CD14-positive monocyte (primary cell): ENCODE data around the gene PHF10. TPM values are rescaled to one million over a fixed set of nuclear protein-coding genes. Genes with fewer than 3 reads are reported as not detected.

Experiments
- DNase-seq, 3 donors: peaks; one replicate each; pipeline ENCODE4 v3.0.0-alpha.2; 2011 to 2022
- H2AFZ ChIP-seq: 2 replicates; pipeline ENCODE4 v1.6.0; 2012; ENCODE audit warnings: mild to moderate bottlenecking, low read depth, low read length, inconsistent platforms; ENCODE audit not compliant: insufficient read depth, poor library complexity, severe bottlenecking
- H3K27ac ChIP-seq, 2 donors: 1 replicate in 1 of 2; 2 replicates in 1 of 2; pipeline ENCODE4 v1.5.1; 2012 to 2013; ENCODE audit warnings: low read length in 2 of 2, control low read depth in 1 of 2, inconsistent platforms in 1 of 2, low read depth in 1 of 2, mild to moderate bottlenecking in 1 of 2
- H3K27me3 ChIP-seq, 2 donors: one replicate each; pipeline versions ENCODE4 v1.6.0 to v1.6.1; 2011 to 2013; ENCODE audit warnings: low read length in 2 of 2; ENCODE audit not compliant: control insufficient read depth in 2 of 2, insufficient read depth in 2 of 2
- H3K36me3 ChIP-seq, 2 donors: replicated peaks in 1 of 2; 1 replicate in 1 of 2; 2 replicates in 1 of 2; pipeline versions ENCODE4 v1.5.1 to v1.6.1; 2012 to 2013; ENCODE audit warnings: low read length in 2 of 2, control low read depth in 1 of 2, inconsistent platforms in 1 of 2, mild to moderate bottlenecking in 1 of 2; ENCODE audit not compliant: insufficient read depth in 2 of 2, control insufficient read depth in 1 of 2
- H3K4me1 ChIP-seq, 2 donors: 1 replicate in 1 of 2; 2 replicates in 1 of 2; pipeline versions ENCODE4 v1.5.1 to v1.6.1; 2012 to 2013; ENCODE audit warnings: low read length in 2 of 2, control low read depth in 1 of 2, inconsistent platforms in 1 of 2, mild to moderate bottlenecking in 1 of 2, moderate library complexity in 1 of 2; ENCODE audit not compliant: insufficient read depth in 2 of 2, control insufficient read depth in 1 of 2
- H3K4me2 ChIP-seq: replicated peaks from 2 replicates; pipeline ENCODE3; 2012; ENCODE audit warnings: low read length, moderate library complexity, mild to moderate bottlenecking; ENCODE audit not compliant: poor library complexity, severe bottlenecking; ENCODE audit errors: extremely low read depth
- H3K4me3 ChIP-seq, 3 experiments: fragments of 200-600 bp in 1 of 3; sonication (generic) in 1 of 3; replicated peaks in 1 of 3; 1 replicate in 2 of 3; 2 replicates in 1 of 3; pipeline ENCODE4 v1.5.1; 2011 to 2013; ENCODE audit warnings: low read length in 3 of 3, mild to moderate bottlenecking in 3 of 3, control low read depth in 2 of 3, low read depth in 2 of 3, inconsistent platforms in 1 of 3, moderate library complexity in 1 of 3
- H3K79me2 ChIP-seq: 2 replicates; pipeline ENCODE4 v1.6.0; 2012; ENCODE audit warnings: mild to moderate bottlenecking, control low read depth, inconsistent platforms, low read length, moderate library complexity; ENCODE audit not compliant: insufficient read depth
- H3K9ac ChIP-seq: 2 replicates; pipeline ENCODE4 v1.6.0; 2017; ENCODE audit warnings: low read length, mild to moderate bottlenecking; ENCODE audit not compliant: insufficient read depth, poor library complexity, severe bottlenecking
- H3K9me3 ChIP-seq, 2 donors: replicated peaks in 1 of 2; 1 replicate in 1 of 2; 2 replicates in 1 of 2; pipeline versions ENCODE4 v1.5.1 to v1.6.1; 2012 to 2013; ENCODE audit warnings: low read length in 2 of 2, control low read depth in 1 of 2; ENCODE audit not compliant: control insufficient read depth in 1 of 2, insufficient read depth in 1 of 2
- H4K20me1 ChIP-seq: 2 replicates; pipeline ENCODE4 v1.6.0; 2012; ENCODE audit warnings: mild to moderate bottlenecking, low read length, control low read depth, moderate library complexity; ENCODE audit not compliant: insufficient read depth
- H3K27ac Mint-ChIP-seq, 7 donors: one replicate each; pipeline ENCODE4 v1.8.0; 2020; ENCODE audit warnings: mild to moderate bottlenecking in 7 of 7, mixed read lengths in 7 of 7, moderate library complexity in 6 of 7, inconsistent platforms in 2 of 7
- H3K27me3 Mint-ChIP-seq, 3 donors: one replicate each; pipeline ENCODE4 v1.8.0; 2021 to 2022; ENCODE audit warnings: low read depth in 3 of 3, mild to moderate bottlenecking in 3 of 3, mixed read lengths in 3 of 3, moderate library complexity in 3 of 3, inconsistent platforms in 1 of 3
- H3K36me3 Mint-ChIP-seq, 2 donors: one replicate each; pipeline ENCODE4 v1.8.0; 2020; ENCODE audit warnings: mixed read lengths in 2 of 2, inconsistent platforms in 1 of 2, mild to moderate bottlenecking in 1 of 2
- H3K4me1 Mint-ChIP-seq: one replicate; pipeline ENCODE4 v1.8.0; 2020; ENCODE audit warnings: mild to moderate bottlenecking, mixed read lengths
- H3K4me3 Mint-ChIP-seq, 2 donors: one replicate each; pipeline ENCODE4 v1.8.0; 2020; ENCODE audit warnings: mild to moderate bottlenecking in 2 of 2, mixed read lengths in 2 of 2, moderate library complexity in 1 of 2
- H3K9me3 Mint-ChIP-seq, 7 donors: one replicate each; pipeline ENCODE4 v1.8.0; 2020 to 2022; ENCODE audit warnings: mixed read lengths in 7 of 7, mild to moderate bottlenecking in 6 of 7, moderate library complexity in 6 of 7, inconsistent platforms in 2 of 7
- CTCF ChIP-seq: fragments of 200-600 bp; IDR thresholded peaks from one replicate; pipeline ENCODE4 v1.8.0; 2022; ENCODE audit warnings: antibody characterized with exemption, mild to moderate bottlenecking
- WGBS: methylation state at CpG from one replicate; pipeline ENCODE4 v1.1.5; 2013; ENCODE audit warnings: missing lambda C conversion rate; ENCODE audit not compliant: insufficient coverage; 5-methylcytosine and 5-hydroxymethylcytosine counted together
- intact Hi-C, 2 donors: fragments of 100-400 bp; cut with micrococcal nuclease; formaldehyde crosslinking; loops; one replicate each; pipeline versions ENCODE4 v1.15.0 to v1.15.1; 2023
- polyA plus RNA-seq, 3 donors: library from polyadenylated mRNA; depleted of rRNA in 1 of 3; unstranded in 2 of 3; stranded (reverse) in 1 of 3; fragments of 300-500 nt in 2 of 3; fragments of >200 nt in 1 of 3; fragmentation: Illumina TruSeq in 2 of 3; gene quantifications; 1 replicate in 2 of 3; 2 replicates in 1 of 3; pipeline ENCODE4 v1.2.3, GENCODE V29; 2012 to 2021

The PHF10 gene
- polyA plus RNA-seq, 3 donors: 7.3 to 31.0 (median 8.1) TPM

GRCh38 chr6:169709293-169709692, 15.0 kb downstream of the PHF10 start:
- Mint-ChIP-seq H3K4me3 (no peak overlapping the region), H3K9me3 (no peaks in the 10 kb centered on the region), H3K4me1 (peaks cover 15% of the 10 kb centered on the region), H3K27me3 (no peaks in the 10 kb centered on the region), H3K36me3 (peaks cover 37 to 44% of the 10 kb centered on the region in 2 donors), H3K27ac (no peak overlapping the region)
- Histone ChIP-seq H3K4me3 (no peak overlapping the region), H3K9ac (no peak overlapping the region), H4K20me1 (peaks cover 7% of the 10 kb centered on the region), H3K79me2 (peaks cover 14% of the 10 kb centered on the region), H3K36me3 (peaks cover 29 to 68% of the 10 kb centered on the region in 2 donors), H3K9me3 (no peaks in the 10 kb centered on the region), H3K4me1 (peaks cover 0 to 3% of the 10 kb centered on the region in 2 donors), H3K27ac (no peak overlapping the region), H2AFZ (no peak overlapping the region), H3K27me3 (no peaks in the 10 kb centered on the region), H3K4me2 (no peak overlapping the region)
- no peak for DNase-seq
- no peak for TF ChIP-seq CTCF
- intact Hi-C loops: loop anchor here in 1 of 2 donors (10.0 kb wide), 1 partner anchor 494 kb away; no protein-coding TSS in a partner anchor

GRCh38 chr6:169707772-169708171, 16.5 kb downstream of the PHF10 start:
- Mint-ChIP-seq H3K27ac (no peak overlapping the region), H3K4me1 (peaks cover 28% of the 10 kb centered on the region), H3K9me3 (no peaks in the 10 kb centered on the region), H3K36me3 (peaks cover 35 to 39% of the 10 kb centered on the region in 2 donors), H3K27me3 (no peaks in the 10 kb centered on the region), H3K4me3 (no peak overlapping the region)
- H3K4me3 ChIP-seq: no peak overlapping the region
- H2AFZ ChIP-seq: no peak overlapping the region
- no peak overlapping the region for H3K9ac ChIP-seq
- H3K4me2 ChIP-seq: no peak overlapping the region
- DNase-seq: no peak
- H3K27me3 ChIP-seq: no peaks in the 10 kb centered on the region
- peaks cover 13% of the 10 kb centered on the region for H4K20me1 ChIP-seq
- H3K4me1 ChIP-seq: peaks cover 12 to 18% of the 10 kb centered on the region in 2 donors
- no CpG with 5 or more reads among the region's 2 CpGs for whole genome bisulfite sequencing
- H3K27ac ChIP-seq: no peak overlapping the region
- H3K79me2 ChIP-seq: peaks cover 30% of the 10 kb centered on the region
- intact Hi-C loops: loop anchor here in 1 of 2 donors (10.0 kb wide), 1 partner anchor 493 kb away; no protein-coding TSS in a partner anchor
- H3K36me3 ChIP-seq: peaks cover 26 to 55% of the 10 kb centered on the region in 2 donors
- no peak for TF ChIP-seq CTCF
- no peaks in the 10 kb centered on the region for H3K9me3 ChIP-seq
